Measurements from ENCODE around the gene TLX2. TPM values are rescaled to one million over a fixed set of nuclear protein-coding genes. Genes with fewer than 3 reads are reported as not detected.

Gene TLX2
- total RNA-seq, 2 donors from 2014 or later: not detected

DNA sequence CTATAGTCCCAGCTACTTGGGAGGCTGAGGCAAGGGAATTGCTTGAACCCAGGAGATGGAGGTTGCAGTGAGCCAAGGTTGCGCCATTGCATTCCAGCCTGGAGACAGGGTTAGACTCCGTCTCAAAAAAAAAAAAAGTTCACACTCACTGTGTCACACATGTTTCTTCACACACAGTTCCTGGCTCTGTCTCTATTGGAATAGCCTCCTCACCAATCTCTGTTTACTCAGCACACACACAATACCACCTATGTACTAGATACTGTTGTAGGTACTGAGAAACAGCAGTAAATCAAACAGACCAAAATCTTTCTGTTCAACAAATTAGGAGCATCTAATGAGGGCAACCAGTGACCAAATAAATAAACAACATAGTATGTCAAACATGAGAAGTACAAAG, 28.1 kb upstream of the TLX2 start:
- Histone ChIP-seq H3K4me3 (no peak overlapping the region), H3K9me3 (no peaks in the 10 kb centered on the region), H3K4me1 (peaks cover 0 to 24% of the 10 kb centered on the region in 2 donors), H3K27me3 (no peaks in the 10 kb centered on the region), H3K36me3 (peaks cover 17% of the 10 kb centered on the region), H3K27ac (no peak overlapping the region)
- TF ChIP-seq, protein P1, sequence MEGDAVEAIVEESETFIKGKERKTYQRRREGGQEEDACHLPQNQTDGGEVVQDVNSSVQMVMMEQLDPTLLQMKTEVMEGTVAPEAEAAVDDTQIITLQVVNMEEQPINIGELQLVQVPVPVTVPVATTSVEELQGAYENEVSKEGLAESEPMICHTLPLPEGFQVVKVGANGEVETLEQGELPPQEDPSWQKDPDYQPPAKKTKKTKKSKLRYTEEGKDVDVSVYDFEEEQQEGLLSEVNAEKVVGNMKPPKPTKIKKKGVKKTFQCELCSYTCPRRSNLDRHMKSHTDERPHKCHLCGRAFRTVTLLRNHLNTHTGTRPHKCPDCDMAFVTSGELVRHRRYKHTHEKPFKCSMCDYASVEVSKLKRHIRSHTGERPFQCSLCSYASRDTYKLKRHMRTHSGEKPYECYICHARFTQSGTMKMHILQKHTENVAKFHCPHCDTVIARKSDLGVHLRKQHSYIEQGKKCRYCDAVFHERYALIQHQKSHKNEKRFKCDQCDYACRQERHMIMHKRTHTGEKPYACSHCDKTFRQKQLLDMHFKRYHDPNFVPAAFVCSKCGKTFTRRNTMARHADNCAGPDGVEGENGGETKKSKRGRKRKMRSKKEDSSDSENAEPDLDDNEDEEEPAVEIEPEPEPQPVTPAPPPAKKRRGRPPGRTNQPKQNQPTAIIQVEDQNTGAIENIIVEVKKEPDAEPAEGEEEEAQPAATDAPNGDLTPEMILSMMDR (IDR thresholded peaks at IDR 0.05): no peak
- DNase-seq (ENCODE audit: low spot score): no peak

DNA sequence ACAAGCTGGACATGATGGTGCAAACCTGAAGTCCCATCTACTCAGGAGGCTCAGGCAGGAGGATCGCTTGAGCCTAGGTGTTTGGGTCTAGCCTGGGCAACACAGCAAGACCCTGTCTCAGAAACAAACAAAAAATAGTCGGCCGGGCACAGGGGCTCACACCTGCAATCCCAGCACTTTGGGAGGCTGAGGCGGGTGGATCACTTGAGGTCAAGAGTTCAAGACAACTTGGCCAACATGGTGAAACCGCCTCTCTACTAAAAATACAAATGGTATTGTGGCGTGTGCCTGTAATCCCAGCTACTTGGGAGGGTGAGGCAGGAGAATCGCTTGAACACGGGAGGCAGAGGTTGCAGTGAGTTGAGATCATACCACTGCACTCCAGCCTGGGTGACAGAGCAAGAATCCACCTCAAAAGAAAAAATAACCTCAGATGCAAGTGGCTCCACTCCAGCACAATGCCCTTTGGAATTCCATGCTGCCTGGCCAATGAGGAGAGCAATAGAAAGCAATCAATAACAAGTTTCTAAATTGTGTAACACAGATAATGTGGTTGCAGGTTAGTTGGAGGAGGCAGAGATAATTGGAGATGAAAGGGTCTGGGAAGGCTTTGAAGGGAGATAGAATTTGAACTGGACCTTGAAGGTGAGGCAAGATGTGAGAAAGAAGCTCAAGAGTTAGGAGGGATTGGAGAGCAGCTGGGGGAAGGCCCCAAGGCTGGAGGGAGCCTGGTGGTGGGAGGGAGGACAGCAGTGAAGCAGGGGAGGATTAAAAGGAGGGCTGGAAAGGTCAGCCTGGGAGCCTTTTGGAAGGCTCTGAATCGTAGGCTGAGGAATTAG, 25.4 kb upstream of the TLX2 start:
- Histone ChIP-seq H3K36me3 (peaks cover 43% of the 10 kb centered on the region), H3K9me3 (no peaks in the 10 kb centered on the region), H3K27ac (no peak overlapping the region), H3K4me1 (peaks cover 0 to 6% of the 10 kb centered on the region in 2 donors), H3K4me3 (no peak overlapping the region), H3K27me3 (no peaks in the 10 kb centered on the region)
- TF ChIP-seq, protein P1 (IDR thresholded peaks at IDR 0.05): no peak
- no peak for DNase-seq (ENCODE audit: low spot score)

DNA sequence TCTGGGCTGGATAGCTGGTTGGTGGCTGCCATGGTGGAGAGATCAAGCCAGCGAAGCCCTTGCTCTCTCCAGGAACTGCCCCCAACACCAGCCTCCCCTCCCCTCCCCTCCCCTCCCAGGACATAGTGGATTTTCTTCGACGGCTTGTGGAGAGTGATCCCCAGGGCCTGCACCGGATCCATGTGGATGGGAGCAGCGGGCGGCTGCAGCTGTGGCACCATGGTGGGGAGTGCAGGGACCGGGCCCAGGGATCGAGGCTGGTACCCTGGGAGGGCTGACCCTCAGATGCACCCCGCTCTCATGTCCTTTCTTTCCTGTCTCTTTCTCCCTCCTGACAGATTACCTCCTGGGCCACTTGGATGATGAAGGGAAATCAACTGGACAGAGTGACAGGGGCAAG, 24.3 kb upstream of the TLX2 start:
- Histone ChIP-seq H3K9me3 (no peaks in the 10 kb centered on the region), H3K27ac (no peak overlapping the region), H3K4me3 (no peak overlapping the region), H3K4me1 (no peaks in the 10 kb centered on the region), H3K36me3 (peaks cover 43% of the 10 kb centered on the region), H3K27me3 (no peaks in the 10 kb centered on the region)
- TF ChIP-seq, protein P1 (IDR thresholded peaks at IDR 0.05): no peak
- no peak for DNase-seq (ENCODE audit: low spot score)

DNA sequence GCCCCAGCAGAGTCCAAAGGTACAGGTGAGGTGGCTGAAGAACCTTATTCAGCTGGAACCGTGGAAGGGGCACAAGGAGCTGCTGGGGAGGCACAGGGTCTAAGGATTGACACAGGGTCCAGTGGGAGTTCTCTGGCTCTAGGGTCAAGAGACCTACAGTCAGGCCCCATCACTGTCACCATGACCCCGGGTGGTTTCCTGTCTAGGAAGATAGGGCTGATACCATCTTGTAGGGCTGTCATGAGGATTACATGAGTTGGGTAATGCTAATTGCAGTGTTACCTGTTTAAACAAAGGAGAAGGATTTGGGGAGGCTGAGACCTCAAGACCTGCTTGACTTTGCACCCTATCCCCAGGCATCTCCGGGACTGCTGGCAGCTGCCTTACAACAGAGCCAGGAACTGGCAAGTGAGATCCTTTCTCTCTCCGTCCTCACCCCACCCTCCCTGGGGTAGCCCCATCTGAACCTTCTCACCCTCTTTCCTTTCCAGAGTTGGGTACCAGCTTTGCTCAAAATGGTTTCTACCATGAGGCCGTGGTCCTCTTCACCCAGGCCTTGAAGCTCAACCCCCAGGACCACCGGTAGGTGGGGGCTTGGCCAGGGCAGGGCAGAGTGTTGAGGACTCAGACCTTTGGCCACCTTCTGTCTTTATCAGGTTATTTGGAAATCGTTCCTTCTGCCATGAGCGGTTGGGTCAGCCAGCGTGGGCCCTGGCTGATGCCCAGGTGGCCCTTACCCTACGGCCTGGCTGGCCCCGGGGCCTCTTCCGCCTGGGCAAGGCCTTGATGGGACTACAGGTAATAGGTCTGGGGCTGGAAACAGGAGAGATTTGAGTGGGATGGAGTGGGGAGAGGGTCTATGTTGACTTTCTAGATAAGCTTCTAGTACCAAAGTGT, 22.4 kb upstream of the TLX2 start:
- DNase-seq (ENCODE audit: low spot score): no peak
- Histone ChIP-seq H3K27ac (no peak overlapping the region), H3K4me1 (no peaks in the 10 kb centered on the region), H3K4me3 (no peak overlapping the region), H3K27me3 (no peaks in the 10 kb centered on the region), H3K9me3 (no peaks in the 10 kb centered on the region), H3K36me3 (peaks cover 40% of the 10 kb centered on the region)
- TF ChIP-seq, protein P1 (IDR thresholded peaks at IDR 0.05): no peak

DNA sequence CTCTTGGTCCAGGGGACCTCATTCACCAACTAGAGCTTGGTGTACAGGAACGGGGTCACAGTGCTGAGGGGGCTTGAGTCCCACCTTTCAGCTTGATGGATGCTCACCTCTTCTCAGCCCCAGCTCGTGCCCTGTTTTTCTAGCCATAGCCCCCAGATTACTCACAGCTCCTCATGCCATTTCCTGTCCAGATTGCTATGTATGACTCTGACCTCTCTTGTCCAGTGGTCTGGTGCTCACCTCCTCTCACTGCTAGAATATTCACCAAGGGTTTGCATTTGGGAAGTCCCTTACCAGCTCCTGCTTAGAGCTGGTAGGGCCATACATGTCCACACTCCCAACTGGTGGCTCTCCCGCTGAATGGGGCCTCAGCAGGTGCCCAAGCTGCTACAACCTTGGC, 20.7 kb upstream of the TLX2 start:
- Histone ChIP-seq H3K4me3 (no peak overlapping the region), H3K27ac (no peak overlapping the region), H3K27me3 (peaks cover 8 to 12% of the 10 kb centered on the region in 2 donors), H3K9me3 (no peaks in the 10 kb centered on the region), H3K4me1 (peaks cover 0 to 14% of the 10 kb centered on the region in 2 donors), H3K36me3 (peaks cover 36% of the 10 kb centered on the region)
- DNase-seq (ENCODE audit: low spot score): no peak
- TF ChIP-seq, protein P1 (IDR thresholded peaks at IDR 0.05): no peak
